Measurements from ENCODE around the gene TMPRSS15.

GRCh38 chr21:18252680-18253079, 150.9 kb downstream of the TMPRSS15 start:
- no peak for TF ChIP-seq CTCF (IDR thresholded peaks at IDR 0.05; ENCODE audit: insufficient read depth, low read depth, low read length)
- TF ChIP-seq EZH2 (IDR thresholded peaks at IDR 0.05; ENCODE audit: insufficient read depth, low read length), result no peak
